ENCODE results near the gene C1orf167. TPM values are rescaled to one million over a fixed set of nuclear protein-coding genes. Genes with fewer than 3 reads are reported as not detected.

C1orf167 gene
- total RNA-seq, 1 donor from 2014 or later, result not detected

DNA sequence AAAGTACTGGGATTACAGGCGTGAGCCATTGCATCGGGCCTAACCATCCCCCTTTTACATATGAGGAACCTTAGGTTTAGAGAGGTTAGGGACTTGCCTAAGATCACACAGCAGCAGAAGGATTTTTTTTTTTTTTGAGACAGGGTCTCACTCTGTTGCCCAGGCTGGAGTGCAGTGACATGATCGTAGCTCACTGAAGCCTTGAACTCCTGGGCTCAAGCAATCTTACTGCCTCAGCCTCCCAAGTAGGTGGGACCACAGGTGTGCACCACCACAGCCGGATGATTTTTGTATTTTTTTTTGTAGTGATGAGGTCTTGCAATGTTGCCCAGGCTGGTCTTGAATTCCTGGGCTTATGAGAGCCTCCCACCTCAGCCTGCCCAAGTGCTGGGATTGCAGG is 2.2 kb upstream of the C1orf167 start:
- DNase-seq (ENCODE audit: extremely low spot score in 2 of 2), result no peak
- TF ChIP-seq POLR2AphosphoS5 (IDR thresholded peaks at IDR 0.05; ENCODE audit: insufficient read depth in 1 of 2, low read depth in 1 of 2) (no peak), POLR2A (IDR thresholded peaks at IDR 0.05) (no peak)
- TF ChIP-seq, protein P1, sequence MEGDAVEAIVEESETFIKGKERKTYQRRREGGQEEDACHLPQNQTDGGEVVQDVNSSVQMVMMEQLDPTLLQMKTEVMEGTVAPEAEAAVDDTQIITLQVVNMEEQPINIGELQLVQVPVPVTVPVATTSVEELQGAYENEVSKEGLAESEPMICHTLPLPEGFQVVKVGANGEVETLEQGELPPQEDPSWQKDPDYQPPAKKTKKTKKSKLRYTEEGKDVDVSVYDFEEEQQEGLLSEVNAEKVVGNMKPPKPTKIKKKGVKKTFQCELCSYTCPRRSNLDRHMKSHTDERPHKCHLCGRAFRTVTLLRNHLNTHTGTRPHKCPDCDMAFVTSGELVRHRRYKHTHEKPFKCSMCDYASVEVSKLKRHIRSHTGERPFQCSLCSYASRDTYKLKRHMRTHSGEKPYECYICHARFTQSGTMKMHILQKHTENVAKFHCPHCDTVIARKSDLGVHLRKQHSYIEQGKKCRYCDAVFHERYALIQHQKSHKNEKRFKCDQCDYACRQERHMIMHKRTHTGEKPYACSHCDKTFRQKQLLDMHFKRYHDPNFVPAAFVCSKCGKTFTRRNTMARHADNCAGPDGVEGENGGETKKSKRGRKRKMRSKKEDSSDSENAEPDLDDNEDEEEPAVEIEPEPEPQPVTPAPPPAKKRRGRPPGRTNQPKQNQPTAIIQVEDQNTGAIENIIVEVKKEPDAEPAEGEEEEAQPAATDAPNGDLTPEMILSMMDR (IDR thresholded peaks at IDR 0.05), result no peak
- H3K9me3 ChIP-seq, result no peaks in the 10 kb centered on the region
- H3K4me1 ChIP-seq, result peaks cover 8% of the 10 kb centered on the region
- peaks cover 5% of the 10 kb centered on the region for H3K27me3 ChIP-seq
- H3K4me3 ChIP-seq, result no peak overlapping the region
- H3K36me3 ChIP-seq, result no peaks in the 10 kb centered on the region
- intact Hi-C loops (cut with DNase I), result no loop called here
- no peak overlapping the region for H3K27ac ChIP-seq

DNA sequence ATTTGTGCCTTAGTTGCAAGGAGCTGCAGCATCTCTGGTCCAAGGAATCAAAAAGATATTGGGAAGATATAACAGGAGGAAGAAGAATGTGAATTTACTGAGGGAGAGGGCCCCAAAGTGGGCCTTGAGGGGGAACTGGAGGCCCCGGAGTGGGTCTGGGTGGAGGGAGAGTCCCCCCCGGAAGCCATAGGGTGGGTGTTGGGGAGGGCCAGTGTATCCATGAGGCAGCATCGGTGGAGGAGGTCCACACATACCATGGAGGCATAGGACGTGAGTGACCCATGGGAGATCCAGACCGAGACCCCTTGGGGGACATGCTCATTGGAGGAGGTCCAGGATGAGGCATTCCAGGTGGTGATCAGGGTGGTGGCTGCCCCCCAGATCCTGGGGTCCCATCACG is 708 bp upstream of the C1orf167 start:
- no peak for DNase-seq (ENCODE audit: extremely low spot score in 2 of 2)
- Histone ChIP-seq H3K9me3 (no peaks in the 10 kb centered on the region), H3K4me1 (peaks cover 8% of the 10 kb centered on the region), H3K27ac (no peak overlapping the region), H3K27me3 (peaks cover 5% of the 10 kb centered on the region), H3K36me3 (no peaks in the 10 kb centered on the region), H3K4me3 (no peak overlapping the region)
- intact Hi-C loops (cut with DNase I), result no loop called here
- TF ChIP-seq, protein P1 (IDR thresholded peaks at IDR 0.05), result no peak

- no peaks in the 10 kb centered on the region for H3K9me3 ChIP-seq
- H3K27ac ChIP-seq, result no peak overlapping the region
- H3K4me1 ChIP-seq, result peaks cover 8% of the 10 kb centered on the region
- DNase-seq (ENCODE audit: extremely low spot score in 2 of 2), result no peak
- intact Hi-C loops (cut with DNase I), result no loop called here
- no peak overlapping the region for H3K4me3 ChIP-seq
- no peaks in the 10 kb centered on the region for H3K36me3 ChIP-seq
- TF ChIP-seq, protein P1 (IDR thresholded peaks at IDR 0.05), result no peak
- TF ChIP-seq POLR2A (IDR thresholded peaks at IDR 0.05) (no peak), POLR2AphosphoS5 (IDR thresholded peaks at IDR 0.05; ENCODE audit: insufficient read depth in 1 of 2, low read depth in 1 of 2) (no peak)
- peaks cover 5% of the 10 kb centered on the region for H3K27me3 ChIP-seq
Measured at GRCh38 chr1:11764115-11764514, 2.1 kb downstream of the C1orf167 start.

- intact Hi-C loops (cut with DNase I), result no loop called here
- Histone ChIP-seq H3K27ac (no peak overlapping the region), H3K4me3 (no peak overlapping the region), H3K4me1 (peaks cover 8% of the 10 kb centered on the region), H3K9me3 (no peaks in the 10 kb centered on the region), H3K27me3 (peaks cover 5% of the 10 kb centered on the region), H3K36me3 (no peaks in the 10 kb centered on the region)
- TF ChIP-seq POLR2A (IDR thresholded peaks at IDR 0.05) (no peak), POLR2AphosphoS5 (IDR thresholded peaks at IDR 0.05; ENCODE audit: insufficient read depth in 1 of 2, low read depth in 1 of 2) (no peak)
- TF ChIP-seq, protein P1 (IDR thresholded peaks at IDR 0.05), result no peak
- no peak for DNase-seq (ENCODE audit: extremely low spot score in 2 of 2)
Measured at GRCh38 chr1:11764519-11764918, 2.5 kb downstream of the C1orf167 start.

GRCh38 chr1:11765661-11766428 is 3.9 kb downstream of the C1orf167 start:
- Histone ChIP-seq H3K4me3 (no peak overlapping the region), H3K4me1 (peaks cover 8% of the 10 kb centered on the region), H3K9me3 (no peaks in the 10 kb centered on the region), H3K27me3 (peaks cover 5% of the 10 kb centered on the region), H3K27ac (no peak overlapping the region), H3K36me3 (no peaks in the 10 kb centered on the region)
- DNase-seq (ENCODE audit: extremely low spot score in 2 of 2), result no peak
- intact Hi-C loops (cut with DNase I), result no loop called here
- TF ChIP-seq, protein P1 (IDR thresholded peaks at IDR 0.05), result no peak
- no peak for TF ChIP-seq POLR2AphosphoS5 (IDR thresholded peaks at IDR 0.05; ENCODE audit: insufficient read depth in 1 of 2, low read depth in 1 of 2)
- TF ChIP-seq POLR2A (IDR thresholded peaks at IDR 0.05), result no peak
